Stomach (tissue), 9 donors: ENCODE measurements around the gene MLANA. TPM values are rescaled to one million over a fixed set of nuclear protein-coding genes. Genes with fewer than 3 reads are reported as not detected.

Source experiments
- DNase-seq, 2 donors: peaks; one replicate each; pipeline versions ENCODE4 v3.0.0 to v3.0.0-alpha.2; 2013 to 2019
- H3K27ac ChIP-seq, 5 donors: fragments of 200-600 bp in 4 of 5; sonication (generic) in 4 of 5; one replicate each; pipeline ENCODE4 v1.5.1; 2013 to 2019; ENCODE audit warnings: mild to moderate bottlenecking in 1 of 5, moderate library complexity in 1 of 5
- H3K27me3 ChIP-seq, 3 donors: fragments of 200-600 bp; sonication (generic); one replicate each; pipeline ENCODE4 v1.5.1; 2017 to 2019; ENCODE audit warnings: mixed run types in 1 of 3
- H3K36me3 ChIP-seq, 4 donors: fragments of 200-600 bp; sonication (generic); 1 replicate in 3 of 4; 2 replicates in 1 of 4; pipeline ENCODE4 v1.5.1; 2016 to 2019
- H3K4me1 ChIP-seq, 4 donors: fragments of 200-600 bp; sonication (generic); one replicate each; pipeline ENCODE4 v1.5.1; 2016 to 2019
- H3K4me3 ChIP-seq, 4 donors: fragments of 200-600 bp; sonication (generic) in 3 of 4; one replicate each; pipeline ENCODE4 v1.5.1; 2016 to 2019; ENCODE audit warnings: mild to moderate bottlenecking in 1 of 4
- H3K9me3 ChIP-seq, 4 donors: fragments of 200-600 bp; sonication (generic); one replicate each; pipeline ENCODE4 v1.5.1; 2016 to 2019
- CTCF ChIP-seq, 7 experiments: fragments of 450-650 bp in 4 of 7; fragments of 200-600 bp in 3 of 7; sonication (generic) in 3 of 7; IDR thresholded peaks; one replicate each; pipeline ENCODE4 v1.5.1; 2016 to 2019; ENCODE audit warnings: antibody characterized with exemption in 7 of 7, control low read depth in 2 of 7, mild to moderate bottlenecking in 1 of 7
- EP300 ChIP-seq: sonication (generic); formaldehyde crosslinking; IDR thresholded peaks from one replicate; pipeline ENCODE4 v1.6.1; 2017; ENCODE audit warnings: antibody characterized with exemption
- POLR2A ChIP-seq, 4 donors: fragments of 450-650 bp; IDR thresholded peaks; one replicate each; pipeline ENCODE4 v1.6.1; 2016; ENCODE audit warnings: antibody characterized with exemption in 4 of 4, control low read depth in 2 of 4, mild to moderate bottlenecking in 1 of 4, moderate library complexity in 1 of 4
- POLR2AphosphoS5 ChIP-seq, 3 donors: sonication (generic); formaldehyde crosslinking; IDR thresholded peaks; one replicate each; pipeline ENCODE4 v1.6.1; 2016; ENCODE audit warnings: antibody characterized with exemption in 3 of 3
- WGBS, 5 donors: extraction: QIAGEN DNeasy Blood & Tissue Kit in 3 of 5; methylation state at CpG; one replicate each; pipeline versions ENCODE4 v1.1.5 to v1.1.7; 2013 to 2018; 5-methylcytosine and 5-hydroxymethylcytosine counted together
- intact Hi-C: fragments of 100-400 bp; cut with DNase I; formaldehyde crosslinking; loops from one replicate; pipeline ENCODE4 v1.15.1; 2023; ENCODE audit warnings: low total_unique reads
- polyA plus RNA-seq, 3 donors: library from polyadenylated mRNA; stranded (reverse); fragments of 200-250 nt; gene quantifications; one replicate each; pipeline ENCODE4 v1.2.3, GENCODE V29; 2013
- total RNA-seq, 5 donors: library from RNA; depleted of rRNA; stranded (reverse); fragments of >200 nt; gene quantifications; one replicate each; pipeline versions ENCODE4 v1.1.0 to v1.2.3, GENCODE V29; 2014 to 2016
- donor health status: healthy with polysubstance abuse.
- donor health status: Bipolar disorder and iron deficiency.
- donor health status: healthy.

The MLANA gene
- total and polyA plus RNA-seq, 8 donors, result not detected

- Histone ChIP-seq H3K9me3 (no peaks in the 10 kb centered on the region), H3K4me3 (no peak overlapping the region), H3K36me3 (peaks cover 9 to 35% (median 31%) of the 10 kb centered on the region in 4 donors), H3K27ac (no peak overlapping the region), H3K4me1 (peaks cover 0 to 18% (median 8%) of the 10 kb centered on the region in 4 donors), H3K27me3 (no peaks in the 10 kb centered on the region)
- no peak for DNase-seq
- intact Hi-C loops, result no loop called here
- TF ChIP-seq EP300 (no peak), CTCF (IDR thresholded peaks at IDR 0.05) (no peak), POLR2A (IDR thresholded peaks at IDR 0.05) (no peak), POLR2AphosphoS5 (IDR thresholded peaks at IDR 0.05) (no peak)
- 85 to 96% (median 89%) methylated on average over 3 of the region's 3 CpGs for WGBS, 5 donors
These were observed 27.8 kb downstream of the MLANA start for GRCh38 chr9:5918460-5918859.

- Histone ChIP-seq H3K27ac (no peak overlapping the region), H3K9me3 (no peaks in the 10 kb centered on the region), H3K4me1 (peaks cover 0 to 18% (median 8%) of the 10 kb centered on the region in 4 donors), H3K36me3 (peaks cover 14 to 52% (median 50%) of the 10 kb centered on the region in 4 donors), H3K4me3 (no peak overlapping the region), H3K27me3 (no peaks in the 10 kb centered on the region)
- WGBS, 5 donors, result 63 to 95% (median 89%) methylated on average over 2 of the region's 2 CpGs
- TF ChIP-seq POLR2A (IDR thresholded peaks at IDR 0.05) (no peak), EP300 (no peak), POLR2AphosphoS5 (IDR thresholded peaks at IDR 0.05) (no peak), CTCF (IDR thresholded peaks at IDR 0.05) (no peak)
- no peak for DNase-seq
- intact Hi-C loops, result no loop called here
These were observed 30.2 kb downstream of the MLANA start for GRCh38 chr9:5920860-5921328.

- H3K27me3 ChIP-seq, result no peaks in the 10 kb centered on the region
- intact Hi-C loops, result no loop called here
- WGBS, 5 donors, result 18 to 63% (median 44%) methylated on average over 2 of the region's 2 CpGs
- peak in 1 of 2 donors; percentile 47 for DNase-seq
- peaks cover 14 to 63% (median 59%) of the 10 kb centered on the region in 4 donors for H3K36me3 ChIP-seq
- H3K4me1 ChIP-seq, result peaks cover 0 to 18% (median 8%) of the 10 kb centered on the region in 4 donors
- no peak for TF ChIP-seq POLR2A (IDR thresholded peaks at IDR 0.05)
- TF ChIP-seq EP300, result no peak
- TF ChIP-seq POLR2AphosphoS5 (IDR thresholded peaks at IDR 0.05), result peak in 1 of 3 donors; percentile 8
- no peak for TF ChIP-seq CTCF (IDR thresholded peaks at IDR 0.05)
- H3K27ac ChIP-seq, result peak overlapping the region in 4 of 5 donors; percentile 10 to 60 (median 40)
- H3K4me3 ChIP-seq, result peak overlapping the region in 1 of 4 donors; percentile 4
- H3K9me3 ChIP-seq, result no peaks in the 10 kb centered on the region
These were observed 31.5 kb downstream of the MLANA start for GRCh38 chr9:5922192-5922591.

- intact Hi-C loops, result no loop called here
- WGBS, 5 donors, result 90 to 100% (median 96%) methylated on average over 1 of the region's 1 CpG
These were observed 41.0 kb downstream of the MLANA start for GRCh38 chr9:5931657-5932056.

More at GRCh38 chr9:5931657-5932056, 41.0 kb downstream of the MLANA start:
- Histone ChIP-seq H3K4me1 (no peaks in the 10 kb centered on the region), H3K36me3 (peaks cover 0 to 24% (median 19%) of the 10 kb centered on the region in 4 donors), H3K27me3 (no peaks in the 10 kb centered on the region), H3K9me3 (no peaks in the 10 kb centered on the region), H3K27ac (no peak overlapping the region), H3K4me3 (no peak overlapping the region)
- no peak for TF ChIP-seq EP300
- TF ChIP-seq POLR2A (IDR thresholded peaks at IDR 0.05), result no peak
- TF ChIP-seq POLR2AphosphoS5 (IDR thresholded peaks at IDR 0.05), result no peak
- TF ChIP-seq CTCF (IDR thresholded peaks at IDR 0.05), result no peak
- DNase-seq, result no peak
